ENCODE results near the gene CEP95. TPM values are rescaled to one million over a fixed set of nuclear protein-coding genes. Genes with fewer than 3 reads are reported as not detected.

The CEP95 gene
- polyA plus RNA-seq, 3 donors, result 4.6 to 42.1 (median 5.0) TPM

DNA sequence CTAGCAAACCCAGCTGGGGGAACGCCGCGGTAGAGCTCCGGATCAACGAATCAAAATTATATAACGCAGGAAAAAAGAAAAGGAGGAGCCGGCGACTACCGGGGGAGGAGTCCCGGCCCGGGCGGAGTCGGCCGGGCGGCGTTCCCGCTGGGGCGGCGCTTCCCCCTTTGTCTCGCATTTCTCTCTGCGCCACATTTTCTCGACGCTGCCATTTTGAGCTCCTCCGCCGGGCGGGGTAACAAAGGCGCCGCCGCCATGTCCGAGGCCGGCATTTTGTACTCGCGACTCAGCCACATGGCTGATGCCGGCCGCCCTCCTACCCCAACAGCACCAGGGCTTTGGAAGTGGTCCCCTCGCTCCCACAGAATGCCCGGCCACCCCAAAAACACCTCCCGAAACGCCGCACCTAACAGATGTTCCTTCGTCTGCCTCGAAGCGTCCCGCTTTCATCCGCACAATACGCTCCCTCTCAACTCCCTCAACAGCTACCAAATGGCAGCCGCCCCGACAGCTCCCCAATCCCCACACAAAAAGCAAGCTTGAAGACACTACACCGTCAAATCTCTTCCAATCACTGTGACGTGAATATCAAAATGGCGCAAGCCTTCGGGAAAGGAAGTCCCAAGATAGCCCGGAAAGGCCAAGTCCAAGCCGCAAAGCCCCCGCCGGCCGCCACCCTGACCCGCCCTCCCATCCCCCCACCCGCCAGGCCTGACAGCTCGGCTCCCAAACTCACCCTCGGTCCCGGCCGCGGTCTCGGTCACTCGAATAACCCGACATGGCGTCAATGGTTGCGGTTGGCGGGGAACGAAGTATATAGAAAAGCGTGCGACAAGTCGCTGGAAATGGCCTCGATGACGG is 1.2 kb upstream of the CEP95 start:
- peaks cover 21 to 40% of the 10 kb centered on the region in 2 donors for H3K4me1 ChIP-seq (ENCODE audit: control insufficient read depth in 1 of 2, insufficient read depth in 2 of 2, low read length in 2 of 2)
- H2AFZ ChIP-seq (ENCODE audit: insufficient read depth, low read depth, low read length, poor library complexity, severe bottlenecking), result no peak overlapping the region
- DNase-seq, result peak; percentile 82 to 88 (median 82)
- no peaks in the 10 kb centered on the region for H3K9me3 ChIP-seq (replicated peaks in 1 of 2; ENCODE audit: control insufficient read depth in 1 of 2, insufficient read depth in 1 of 2, low read length in 2 of 2)
- peak overlapping the region; percentile 94 for H3K4me2 ChIP-seq (replicated peaks; ENCODE audit: extremely low read depth, low read length, poor library complexity, severe bottlenecking)
- Mint-ChIP-seq H3K4me1 (peaks cover 36% of the 10 kb centered on the region), H3K9me3 (peaks cover 0 to 5% (median 2%) of the 10 kb centered on the region in 7 donors), H3K27ac (peak overlapping the region; percentile 100), H3K4me3 (peak overlapping the region; percentile 99 to 100), H3K36me3 (peaks cover 56 to 57% of the 10 kb centered on the region in 2 donors), H3K27me3 (ENCODE audit: low read depth in 3 of 3) (no peaks in the 10 kb centered on the region)
- H3K27ac ChIP-seq (ENCODE audit: low read depth in 1 of 2, low read length in 2 of 2), result peak overlapping the region; percentile 99 to 100
- H3K4me3 ChIP-seq (replicated peaks in 1 of 3; ENCODE audit: low read depth in 2 of 3, low read length in 3 of 3), result peak overlapping the region; percentile 91 to 99 (median 99)
- under 1% methylated on average over 70 of the region's 76 CpGs for WGBS (ENCODE audit: insufficient coverage)
- H3K27me3 ChIP-seq (ENCODE audit: control insufficient read depth in 2 of 2, insufficient read depth in 2 of 2, low read length in 2 of 2), result no peaks in the 10 kb centered on the region
- TF ChIP-seq, protein P1, sequence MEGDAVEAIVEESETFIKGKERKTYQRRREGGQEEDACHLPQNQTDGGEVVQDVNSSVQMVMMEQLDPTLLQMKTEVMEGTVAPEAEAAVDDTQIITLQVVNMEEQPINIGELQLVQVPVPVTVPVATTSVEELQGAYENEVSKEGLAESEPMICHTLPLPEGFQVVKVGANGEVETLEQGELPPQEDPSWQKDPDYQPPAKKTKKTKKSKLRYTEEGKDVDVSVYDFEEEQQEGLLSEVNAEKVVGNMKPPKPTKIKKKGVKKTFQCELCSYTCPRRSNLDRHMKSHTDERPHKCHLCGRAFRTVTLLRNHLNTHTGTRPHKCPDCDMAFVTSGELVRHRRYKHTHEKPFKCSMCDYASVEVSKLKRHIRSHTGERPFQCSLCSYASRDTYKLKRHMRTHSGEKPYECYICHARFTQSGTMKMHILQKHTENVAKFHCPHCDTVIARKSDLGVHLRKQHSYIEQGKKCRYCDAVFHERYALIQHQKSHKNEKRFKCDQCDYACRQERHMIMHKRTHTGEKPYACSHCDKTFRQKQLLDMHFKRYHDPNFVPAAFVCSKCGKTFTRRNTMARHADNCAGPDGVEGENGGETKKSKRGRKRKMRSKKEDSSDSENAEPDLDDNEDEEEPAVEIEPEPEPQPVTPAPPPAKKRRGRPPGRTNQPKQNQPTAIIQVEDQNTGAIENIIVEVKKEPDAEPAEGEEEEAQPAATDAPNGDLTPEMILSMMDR (IDR thresholded peaks at IDR 0.05), result no peak
- H3K79me2 ChIP-seq (ENCODE audit: insufficient read depth, low read length), result peaks cover 90% of the 10 kb centered on the region
- H3K9ac ChIP-seq (ENCODE audit: insufficient read depth, low read length, poor library complexity, severe bottlenecking), result peak overlapping the region; percentile 99
- H3K36me3 ChIP-seq (replicated peaks in 1 of 2; ENCODE audit: control insufficient read depth in 1 of 2, insufficient read depth in 2 of 2, low read length in 2 of 2), result peaks cover 53 to 57% of the 10 kb centered on the region in 2 donors
- intact Hi-C loops (cut with micrococcal nuclease), result no loop called here
- H4K20me1 ChIP-seq (ENCODE audit: insufficient read depth, low read length), result peaks cover 61% of the 10 kb centered on the region

DNA sequence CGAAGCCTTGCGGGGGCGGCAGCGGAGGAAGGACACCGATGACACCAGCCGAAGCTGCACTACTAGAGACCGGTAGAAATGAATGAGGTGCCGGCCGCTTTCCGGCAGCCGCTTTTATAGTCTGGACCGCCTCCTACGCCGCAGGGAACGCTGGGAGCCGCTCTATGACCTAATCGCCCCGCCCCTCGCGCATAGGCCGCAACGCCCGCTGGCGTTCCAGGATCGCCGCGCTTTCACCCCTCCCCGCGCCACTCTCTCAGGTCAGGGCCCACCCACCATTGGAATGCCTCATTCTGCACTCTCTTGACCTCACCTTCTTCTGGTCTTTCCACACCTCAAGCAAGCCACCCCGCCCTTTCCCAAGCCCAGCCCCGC is 589 bp upstream of the CEP95 start, which contains the start of gene DDX5:
DDX5 (minus strand) TSS at position 89 of the 375 bp plus-strand sequence. CDS start 170 bp downstream, outside the sequence.
- H2AFZ ChIP-seq (ENCODE audit: insufficient read depth, low read depth, low read length, poor library complexity, severe bottlenecking), result peak within 1 kb of the TSS; percentile 94
- H3K9me3 ChIP-seq (replicated peaks in 1 of 2; ENCODE audit: control insufficient read depth in 1 of 2, insufficient read depth in 1 of 2, low read length in 2 of 2), result no peaks in the 10 kb centered on the region
- TF ChIP-seq, protein P1 (IDR thresholded peaks at IDR 0.05), result no peak
- peaks cover 49 to 57% of the 10 kb centered on the region in 2 donors for H3K36me3 ChIP-seq (replicated peaks in 1 of 2; ENCODE audit: control insufficient read depth in 1 of 2, insufficient read depth in 2 of 2, low read length in 2 of 2)
- DNase-seq, result peak; percentile 98 to 99 (median 99)
- H4K20me1 ChIP-seq (ENCODE audit: insufficient read depth, low read length), result peaks cover 55% of the 10 kb centered on the region
- WGBS (ENCODE audit: insufficient coverage), result 0% methylated on average over 30 of the region's 31 CpGs
- H3K4me3 ChIP-seq (replicated peaks in 1 of 3; ENCODE audit: low read depth in 2 of 3, low read length in 3 of 3), result peak within 1 kb of the TSS; percentile 91 to 99 (median 99)
- Mint-ChIP-seq H3K36me3 (peaks cover 56 to 57% of the 10 kb centered on the region in 2 donors), H3K27me3 (ENCODE audit: low read depth in 3 of 3) (no peaks in the 10 kb centered on the region), H3K4me1 (peaks cover 34% of the 10 kb centered on the region), H3K4me3 (peak within 1 kb of the TSS; percentile 99 to 100), H3K27ac (peak within 1 kb of the TSS; percentile 100), H3K9me3 (peaks cover 0 to 5% (median 2%) of the 10 kb centered on the region in 7 donors)
- peak within 1 kb of the TSS; percentile 94 for H3K4me2 ChIP-seq (replicated peaks; ENCODE audit: extremely low read depth, low read length, poor library complexity, severe bottlenecking)
- H3K27ac ChIP-seq (ENCODE audit: low read depth in 1 of 2, low read length in 2 of 2), result peak within 1 kb of the TSS; percentile 99 to 100
- peaks cover 85% of the 10 kb centered on the region for H3K79me2 ChIP-seq (ENCODE audit: insufficient read depth, low read length)
- intact Hi-C loops (cut with micrococcal nuclease), result no loop called here
- peaks cover 21 to 40% of the 10 kb centered on the region in 2 donors for H3K4me1 ChIP-seq (ENCODE audit: control insufficient read depth in 1 of 2, insufficient read depth in 2 of 2, low read length in 2 of 2)
- peak within 1 kb of the TSS; percentile 99 for H3K9ac ChIP-seq (ENCODE audit: insufficient read depth, low read length, poor library complexity, severe bottlenecking)
- no peaks in the 10 kb centered on the region for H3K27me3 ChIP-seq (ENCODE audit: control insufficient read depth in 2 of 2, insufficient read depth in 2 of 2, low read length in 2 of 2)

Data from CD14-positive monocyte (primary cell).